D721Med (cell line): ENCODE data around the gene GMDS.

Experiments used
- DNase-seq: peaks from one replicate; pipeline ENCODE4 v3.0.0; 2011; ENCODE audit warnings: low spot score; ENCODE audit not compliant: insufficient read length
- FAIRE-seq: peaks from 2 replicates; lab custom pipeline; 2011; peaks lifted over from hg19 to GRCh38; lab: Jason Lieb, UNC
- CTCF ChIP-seq: IDR thresholded peaks from 2 replicates; pipeline ENCODE4 v1.5.1; 2012; ENCODE audit warnings: mild to moderate bottlenecking, control low read depth; ENCODE audit not compliant: insufficient read depth; ENCODE audit errors: missing control alignments

Gene GMDS

GRCh38 chr6:1965596-1966224, 279.7 kb downstream of the GMDS start:
- no peak for FAIRE-seq
- TF ChIP-seq CTCF = no peak
- no peak for DNase-seq

- no peak for DNase-seq
- no peak for FAIRE-seq
- TF ChIP-seq CTCF = no peak
Measured at GRCh38 chr6:1963596-1963995, 281.8 kb downstream of the GMDS start.

GRCh38 chr6:1962201-1962600, 283.2 kb downstream of the GMDS start:
- FAIRE-seq (no peak), DNase-seq (no peak)
- TF ChIP-seq CTCF = no peak

GRCh38 chr6:1960486-1961142, 284.8 kb downstream of the GMDS start:
- DNase-seq (no peak), FAIRE-seq (no peak)
- no peak for TF ChIP-seq CTCF

GRCh38 chr6:1958257-1958656, 287.1 kb downstream of the GMDS start:
- no peak for TF ChIP-seq CTCF
- DNase-seq = no peak

GRCh38 chr6:1957746-1958145, 287.7 kb downstream of the GMDS start:
- FAIRE-seq (no peak), DNase-seq (no peak)
- TF ChIP-seq CTCF = no peak

More at GRCh38 chr6:1958257-1958656, 287.1 kb downstream of the GMDS start:
- no peak for FAIRE-seq

- TF ChIP-seq CTCF = no peak
- DNase-seq = no peak
- no peak for FAIRE-seq
Measured at GRCh38 chr6:1952740-1953360, 292.6 kb downstream of the GMDS start.
